Forelimb muscle (tissue), 1 donor: ENCODE measurements around the gene IVL. TPM values are rescaled to one million over a fixed set of nuclear protein-coding genes. Genes with fewer than 3 reads are reported as not detected.
A peak's percentile ranks its signal among the peaks of the same experiment; 100 is the strongest.

Experiments
- DNase-seq: peaks from one replicate; pipeline ENCODE4 v3.0.0-alpha.2; 2013; ENCODE audit warnings: low read depth
- polyA plus RNA-seq: library from polyadenylated mRNA; unstranded; fragments of 120-200 nt; gene quantifications from one replicate; pipeline ENCODE4 v1.2.1, GENCODE V29; 2013; ENCODE audit not compliant: insufficient read length

Gene IVL, protein sequence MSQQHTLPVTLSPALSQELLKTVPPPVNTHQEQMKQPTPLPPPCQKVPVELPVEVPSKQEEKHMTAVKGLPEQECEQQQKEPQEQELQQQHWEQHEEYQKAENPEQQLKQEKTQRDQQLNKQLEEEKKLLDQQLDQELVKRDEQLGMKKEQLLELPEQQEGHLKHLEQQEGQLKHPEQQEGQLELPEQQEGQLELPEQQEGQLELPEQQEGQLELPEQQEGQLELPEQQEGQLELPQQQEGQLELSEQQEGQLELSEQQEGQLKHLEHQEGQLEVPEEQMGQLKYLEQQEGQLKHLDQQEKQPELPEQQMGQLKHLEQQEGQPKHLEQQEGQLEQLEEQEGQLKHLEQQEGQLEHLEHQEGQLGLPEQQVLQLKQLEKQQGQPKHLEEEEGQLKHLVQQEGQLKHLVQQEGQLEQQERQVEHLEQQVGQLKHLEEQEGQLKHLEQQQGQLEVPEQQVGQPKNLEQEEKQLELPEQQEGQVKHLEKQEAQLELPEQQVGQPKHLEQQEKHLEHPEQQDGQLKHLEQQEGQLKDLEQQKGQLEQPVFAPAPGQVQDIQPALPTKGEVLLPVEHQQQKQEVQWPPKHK
- not detected for polyA plus RNA-seq

DNA sequence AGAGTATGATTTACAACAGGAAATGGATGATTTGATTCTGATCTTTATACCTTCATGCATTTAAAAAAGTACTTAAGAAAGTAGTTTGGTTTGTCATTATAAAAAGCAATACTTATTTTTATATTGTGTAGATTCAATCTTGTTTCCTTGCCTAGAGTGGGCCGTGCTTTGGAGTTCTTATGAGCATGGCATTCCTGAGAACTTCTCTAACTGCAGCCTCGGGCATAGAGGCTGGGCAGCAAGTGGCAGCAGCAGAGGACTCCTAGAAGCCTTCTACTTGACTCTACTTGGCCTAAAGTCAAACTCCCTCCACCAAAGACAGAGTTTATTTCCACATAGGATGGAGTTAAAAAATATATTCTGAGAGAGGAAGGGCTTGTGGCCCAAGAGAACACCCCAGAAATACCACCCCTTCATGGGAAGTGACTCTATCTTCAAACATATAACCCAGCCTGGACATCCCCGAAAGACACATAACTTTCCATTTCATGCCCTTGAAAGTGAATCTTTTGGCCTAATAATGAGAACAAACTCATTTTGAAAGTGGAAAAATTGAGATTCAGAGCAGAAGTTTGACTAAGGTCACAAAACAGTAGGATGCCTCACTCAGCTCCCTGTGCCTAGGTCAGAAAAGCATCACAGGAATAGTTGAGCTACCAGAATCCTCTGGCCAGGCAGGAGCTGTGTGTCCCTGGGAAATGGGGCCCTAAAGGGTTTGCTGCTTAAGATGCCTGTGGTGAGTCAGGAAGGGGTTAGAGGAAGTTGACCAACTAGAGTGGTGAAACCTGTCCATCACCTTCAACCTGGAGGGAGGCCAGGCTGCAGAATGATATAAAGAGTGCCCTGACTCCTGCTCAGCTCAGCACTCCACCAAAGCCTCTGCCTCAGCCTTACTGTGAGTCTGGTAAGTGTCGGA is at the start of gene IVL:
TSS of gene IVL (plus strand) at position 861 of the 916 bp plus-strand sequence. CDS start 1,252 bp downstream, outside the sequence.
- DNase-seq = no peak

DNA sequence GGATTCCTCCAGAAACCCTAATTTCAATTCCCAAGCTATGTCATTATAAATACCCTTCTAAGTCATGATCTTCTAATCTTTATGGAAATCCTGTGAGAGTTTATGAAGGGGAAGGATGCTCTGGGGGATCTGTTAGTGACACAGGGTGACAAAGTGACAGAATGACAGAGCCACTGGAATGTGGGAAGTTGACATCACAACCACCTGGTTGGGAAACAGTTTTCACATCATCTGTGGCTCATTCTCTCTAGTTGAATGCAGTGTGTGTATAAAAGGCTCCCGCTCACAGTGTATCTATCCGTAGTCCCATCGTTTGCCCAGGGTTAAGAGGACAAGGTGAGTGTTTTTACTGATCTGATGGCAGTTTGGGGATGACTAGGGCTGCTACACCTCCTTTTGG is 48.6 kb upstream of the IVL start, which contains the start of gene LCE7A:
TSS of gene LCE7A (plus strand) at position 301 of the 400 bp plus-strand sequence. CDS start 702 bp downstream, outside the sequence.
- no peak for DNase-seq

DNA sequence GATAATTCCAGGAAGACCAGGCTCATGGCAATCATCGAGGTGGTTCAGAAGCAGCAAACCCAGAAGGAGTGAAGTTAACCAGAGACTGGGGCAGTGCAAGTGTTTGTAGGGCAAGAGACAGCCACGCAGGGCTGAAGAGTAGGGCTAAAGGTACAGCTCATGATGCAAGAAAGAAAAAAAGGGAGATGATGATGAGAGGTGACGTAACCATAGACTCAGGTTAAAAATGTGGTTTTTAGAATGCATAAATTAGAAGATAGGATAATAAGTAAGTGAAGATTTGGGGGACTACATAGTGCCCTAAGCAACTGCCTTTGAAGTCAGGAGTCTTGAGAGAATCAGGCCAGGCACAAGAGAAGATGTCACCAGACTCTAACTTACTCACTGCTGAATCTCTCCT is 48.2 kb upstream of the IVL start:
- DNase-seq = no peak

DNA sequence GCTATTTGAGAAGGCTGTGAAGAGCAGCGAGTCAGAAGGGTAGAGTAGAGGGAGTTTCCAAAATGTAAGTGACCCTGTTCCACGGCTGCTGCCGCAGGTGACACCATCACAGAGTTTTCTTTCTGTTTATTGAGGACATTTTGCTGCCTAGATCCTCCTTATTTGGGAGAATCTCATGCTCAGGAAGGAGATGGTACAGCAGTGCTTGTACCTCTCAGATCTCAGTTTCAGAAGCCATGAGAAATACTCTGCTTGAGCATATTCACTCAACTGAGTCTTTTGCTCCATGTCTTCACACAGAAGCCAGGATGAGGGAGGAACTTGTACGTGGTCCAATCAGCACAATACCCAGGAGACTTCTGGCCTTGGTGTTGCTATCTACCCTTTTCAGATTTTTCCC is 47.0 kb upstream of the IVL start:
- DNase-seq = no peak

DNA sequence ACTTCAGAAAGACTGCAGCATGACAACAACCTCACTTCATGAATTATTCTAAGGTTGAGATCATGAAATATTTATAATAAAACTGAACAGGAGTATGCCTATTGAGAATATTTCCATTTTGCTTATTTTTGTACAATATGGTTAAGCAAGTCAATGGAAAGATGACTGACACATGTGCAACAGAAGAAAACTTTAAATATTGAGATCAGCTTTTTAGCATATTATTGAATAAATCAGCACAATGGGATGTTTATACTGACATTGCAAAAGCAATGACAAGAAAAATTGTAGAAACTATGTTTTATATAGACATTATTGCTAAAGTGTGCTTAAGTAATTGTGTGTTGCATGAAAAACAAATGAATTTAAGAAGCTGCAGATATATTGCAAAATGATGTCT is 43.9 kb upstream of the IVL start:
- no peak for DNase-seq

DNA sequence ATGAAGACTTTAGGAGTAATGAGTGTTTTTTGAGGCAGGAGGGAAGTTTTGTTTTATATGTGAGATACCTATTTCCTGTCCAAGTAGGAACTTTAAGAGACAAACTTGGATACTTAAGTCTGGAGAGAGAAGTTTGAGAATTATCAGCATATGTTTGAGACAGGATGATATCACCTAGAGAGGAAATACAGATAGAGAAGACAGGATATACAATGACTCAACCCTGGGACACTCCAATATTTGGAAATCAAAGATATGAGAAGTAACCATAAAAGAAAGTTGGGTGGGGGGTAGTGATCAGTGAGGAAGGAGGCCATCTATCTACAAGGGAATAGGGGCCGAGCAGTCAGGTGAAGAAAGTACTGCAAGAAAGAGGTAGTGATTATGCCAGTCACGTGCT is 42.0 kb upstream of the IVL start:
- no peak for DNase-seq

DNA sequence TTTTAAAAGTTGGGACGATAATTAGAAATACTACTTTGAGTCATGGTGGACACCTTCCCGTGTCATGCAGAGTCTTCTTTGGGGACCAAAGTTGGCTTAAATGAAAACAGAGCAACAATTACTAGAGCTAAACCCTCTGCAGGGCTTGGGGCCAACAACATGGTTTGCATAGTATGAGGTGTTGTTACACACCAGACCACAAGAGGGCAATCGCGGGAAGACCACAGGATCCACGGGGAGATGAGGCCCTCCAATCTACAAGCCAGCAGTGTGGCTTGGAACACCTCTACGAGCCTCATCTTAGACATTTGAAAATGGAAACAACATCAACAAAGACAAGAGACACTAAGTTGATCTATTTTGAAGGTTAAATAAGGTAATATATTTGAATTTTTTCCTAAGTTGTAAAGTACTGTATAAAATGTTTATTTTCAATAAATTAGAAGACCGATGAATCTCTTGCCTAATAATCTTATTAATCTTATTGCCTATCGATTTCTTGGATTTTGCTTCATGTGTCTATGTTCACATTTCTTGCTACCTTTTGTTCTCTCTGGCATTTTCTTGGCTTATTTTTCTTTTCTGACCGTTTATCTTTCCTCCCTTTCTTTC is 38.4 kb upstream of the IVL start:
- DNase-seq = peak; percentile 19

DNA sequence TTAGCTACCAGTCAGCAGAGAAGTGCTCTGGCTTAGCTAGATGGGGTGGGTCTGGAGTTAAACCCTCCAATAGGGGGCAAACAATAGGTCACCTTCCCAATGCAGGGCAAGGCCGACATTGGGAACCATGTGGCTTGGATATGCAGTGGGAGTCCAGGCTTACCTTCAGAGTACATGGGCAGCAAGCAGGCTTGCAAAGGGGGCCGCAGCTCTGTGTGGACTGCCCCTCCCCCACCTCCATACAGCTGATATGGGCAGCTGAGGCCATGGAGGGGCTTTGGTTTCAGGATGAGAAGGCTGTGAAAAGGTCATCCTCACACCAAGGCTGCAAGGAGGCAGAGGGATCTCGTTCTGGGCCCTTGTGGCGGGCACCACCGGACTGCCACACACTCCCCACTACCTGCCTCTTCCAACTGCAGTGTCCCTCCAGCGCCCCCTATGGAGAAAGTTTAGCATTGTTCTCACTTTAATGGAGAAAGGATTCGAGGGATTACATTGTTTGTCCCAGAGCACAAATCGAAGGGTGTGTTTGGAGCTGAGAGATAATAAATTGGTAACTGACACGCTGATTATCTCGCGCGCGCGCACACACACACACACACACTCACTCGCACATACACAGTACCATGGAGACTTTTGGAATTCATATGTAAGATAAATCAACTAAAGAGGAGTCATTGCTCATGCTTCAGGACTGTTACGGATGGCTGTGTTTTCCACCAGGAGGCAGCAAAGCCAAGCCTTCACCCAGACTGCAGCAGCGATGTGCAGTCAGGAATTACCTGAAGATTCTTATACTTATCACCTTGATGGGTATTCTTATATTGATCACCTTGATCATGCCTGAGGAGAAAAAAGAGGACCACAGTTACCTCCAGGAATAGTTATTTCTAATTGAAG is 37.3 kb upstream of the IVL start:
- DNase-seq = no peak

DNA sequence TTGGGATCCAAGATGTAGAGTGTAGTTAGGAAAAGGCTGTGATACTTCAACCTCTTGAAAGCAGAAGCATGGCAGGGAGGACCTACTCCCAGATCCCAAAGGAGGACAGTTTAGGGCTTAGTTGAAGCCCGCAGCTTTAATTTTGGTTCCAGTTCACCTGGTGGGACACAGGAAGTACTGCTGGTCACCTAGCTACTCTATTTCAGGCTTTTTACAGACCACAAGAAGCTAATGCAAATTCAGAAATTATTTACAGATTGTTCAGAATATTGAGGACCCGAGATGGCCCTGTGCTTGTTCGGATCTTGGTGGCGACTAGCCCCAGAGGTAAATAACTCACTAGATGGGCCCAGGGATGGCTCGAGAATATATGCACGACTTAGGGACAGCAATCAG is 36.6 kb upstream of the IVL start:
- DNase-seq = no peak

DNA sequence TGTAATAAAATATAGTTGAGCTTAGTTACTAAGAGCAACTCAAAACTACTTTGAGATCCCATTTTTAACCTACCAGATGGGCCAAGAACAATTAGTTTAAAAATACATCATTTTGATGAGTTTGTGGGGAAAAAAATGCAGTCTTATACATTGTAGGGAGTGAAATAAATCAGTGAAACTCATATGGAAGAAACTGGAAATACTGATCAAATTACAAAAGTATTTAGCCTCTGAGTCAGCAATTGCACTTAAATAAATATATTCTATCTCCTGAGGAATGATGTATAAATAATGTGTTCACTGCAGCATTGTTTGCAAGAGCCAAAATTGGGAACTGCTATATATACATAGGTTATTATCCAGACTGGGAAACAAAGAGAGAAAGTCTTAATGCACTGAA is 34.9 kb upstream of the IVL start:
- DNase-seq = peak; percentile 8

DNA sequence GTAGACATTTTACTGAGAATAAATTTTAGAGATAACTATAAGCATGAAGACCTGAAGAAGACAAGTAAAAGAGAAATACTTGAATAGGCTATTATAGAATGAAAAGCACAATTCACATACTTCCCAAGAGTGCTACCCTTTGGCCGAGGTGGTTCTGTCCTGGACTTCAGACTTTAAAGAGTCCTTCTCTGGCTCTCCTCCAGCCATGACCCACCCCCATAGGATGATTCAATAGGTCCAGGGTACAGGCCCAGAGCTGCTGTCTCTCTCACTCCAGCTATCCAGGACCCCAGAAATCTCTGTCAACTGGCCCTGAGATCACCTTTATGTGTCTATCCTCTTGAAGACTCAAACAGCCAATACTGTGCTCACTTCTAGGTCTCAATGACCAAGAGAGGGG is 31.5 kb upstream of the IVL start:
- DNase-seq = no peak

DNA sequence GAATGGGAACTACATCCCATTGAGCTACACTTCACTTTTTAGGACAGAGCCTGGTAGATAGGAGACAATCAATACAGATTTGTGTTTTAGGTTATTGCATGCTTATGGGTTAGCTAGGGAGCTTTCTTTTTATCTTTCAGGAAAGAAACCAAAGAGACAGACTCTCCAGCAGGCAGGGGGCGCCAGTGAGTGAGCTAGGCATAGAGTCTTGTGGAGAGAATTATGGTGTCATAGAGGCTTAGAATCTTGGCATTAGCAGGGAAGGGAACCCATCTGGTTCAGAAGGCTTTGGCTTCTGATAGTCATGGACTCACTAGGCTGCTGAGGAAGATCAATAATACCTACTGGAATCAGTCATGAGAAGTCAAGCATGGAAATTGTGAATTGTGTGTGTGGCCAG is 30.3 kb upstream of the IVL start, which contains the start of gene SMCP:
TSS of gene SMCP (plus strand) at position 281 of the 400 bp plus-strand sequence. CDS start 6,101 bp downstream, outside the sequence.
- DNase-seq = no peak

DNA sequence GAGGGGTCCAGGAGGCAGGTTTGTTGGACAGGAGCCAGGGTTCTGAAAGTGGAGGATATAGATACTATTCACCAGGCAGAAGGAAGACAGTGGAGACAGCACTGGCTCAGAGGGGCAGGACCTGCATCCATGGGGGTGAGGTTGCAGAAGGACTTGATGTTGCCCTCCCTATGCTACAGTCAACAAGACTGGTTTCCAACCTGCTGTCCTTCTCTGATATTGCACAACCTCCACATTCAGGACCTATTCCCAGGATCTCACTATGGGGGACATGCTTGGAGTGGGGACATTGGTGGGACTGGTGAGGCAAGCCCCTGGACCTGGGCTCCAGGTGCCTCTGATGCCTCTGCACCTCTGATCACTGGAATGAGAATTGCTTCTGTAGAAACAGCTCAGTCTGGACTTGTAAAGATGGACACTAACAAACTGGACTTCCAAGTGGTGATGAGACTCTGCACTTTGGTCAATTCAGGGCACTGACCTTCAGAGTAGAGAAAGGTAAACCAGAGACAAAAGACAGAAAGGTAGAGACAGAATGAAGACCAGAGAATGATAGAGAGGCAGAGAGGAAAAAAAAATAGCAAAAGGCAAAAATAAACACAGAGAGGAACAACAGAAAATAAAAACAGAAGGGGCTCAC is 28.7 kb upstream of the IVL start:
- no peak for DNase-seq

DNA sequence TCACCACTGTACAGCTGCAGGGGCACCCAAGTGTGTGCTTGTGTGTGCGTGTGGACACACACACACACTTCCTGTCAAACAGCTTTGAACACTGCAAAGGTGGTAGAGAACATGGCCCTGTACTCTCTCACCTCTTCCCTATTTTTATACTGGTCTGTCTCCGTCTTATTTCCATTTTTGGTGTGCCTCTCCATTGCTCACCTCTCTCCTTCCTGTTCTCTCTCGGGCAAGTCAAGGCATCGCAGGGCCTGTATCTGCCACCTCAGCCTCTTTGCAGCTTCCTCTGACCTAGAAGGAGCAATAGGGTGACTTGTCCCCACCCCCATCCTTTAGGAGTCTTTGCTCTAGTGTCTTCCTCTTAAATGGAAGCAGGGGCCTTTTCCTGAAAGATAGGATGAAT is 28.0 kb upstream of the IVL start:
- DNase-seq = no peak

DNA sequence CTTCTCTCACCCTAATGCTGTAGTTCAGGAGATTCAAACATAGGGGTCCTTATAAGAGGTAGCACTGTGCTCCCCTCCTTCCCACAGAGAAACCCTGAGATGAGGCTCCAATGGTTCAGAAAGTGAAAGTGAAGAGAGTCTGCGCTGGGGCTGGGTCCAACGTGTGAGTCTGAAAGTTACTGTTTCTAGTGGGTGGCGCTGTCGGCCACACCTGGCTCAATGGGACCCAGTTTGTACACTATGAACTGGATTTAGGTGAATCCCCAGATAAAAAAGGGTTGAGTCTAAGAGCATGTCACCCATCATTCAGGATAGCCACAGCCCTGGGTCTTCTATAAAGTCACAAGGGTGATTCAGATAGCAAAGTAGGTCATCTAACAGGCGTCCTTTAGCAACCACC is 27.4 kb upstream of the IVL start:
- no peak for DNase-seq

DNA sequence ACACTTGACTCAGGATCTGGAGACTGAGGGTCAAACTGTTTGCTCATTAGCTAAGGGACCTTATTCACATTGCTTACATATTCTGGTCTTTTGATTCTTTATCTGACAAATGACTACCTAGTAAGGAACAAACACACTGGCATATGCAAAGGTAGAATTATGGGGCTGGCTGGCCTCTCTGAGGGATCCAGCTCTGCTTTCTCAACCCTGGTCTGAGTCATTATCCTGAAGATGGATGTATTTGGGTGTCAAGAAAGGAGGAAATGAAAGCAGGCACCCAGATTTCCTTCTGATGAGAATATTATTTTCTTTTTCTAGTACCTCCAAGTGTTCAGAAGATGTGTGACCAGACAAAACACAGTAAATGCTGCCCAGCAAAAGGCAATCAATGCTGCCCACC is 24.3 kb upstream of the IVL start:
- DNase-seq = no peak

DNA sequence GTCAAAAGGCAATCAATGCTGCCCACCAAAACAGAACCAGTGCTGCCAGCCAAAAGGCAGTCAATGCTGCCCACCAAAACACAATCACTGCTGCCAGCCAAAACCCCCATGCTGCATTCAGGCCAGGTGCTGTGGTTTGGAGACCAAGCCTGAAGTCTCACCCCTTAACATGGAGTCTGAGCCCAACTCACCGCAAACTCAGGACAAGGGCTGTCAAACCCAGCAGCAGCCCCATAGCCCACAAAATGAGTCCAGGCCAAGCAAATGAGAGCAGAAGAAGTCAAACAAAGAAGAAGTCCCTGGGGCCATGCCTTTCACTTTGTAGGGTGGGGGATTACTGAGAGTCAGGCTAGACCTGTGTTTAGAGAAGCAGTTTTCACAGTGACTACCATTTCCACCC is 23.8 kb upstream of the IVL start:
- no peak for DNase-seq

DNA sequence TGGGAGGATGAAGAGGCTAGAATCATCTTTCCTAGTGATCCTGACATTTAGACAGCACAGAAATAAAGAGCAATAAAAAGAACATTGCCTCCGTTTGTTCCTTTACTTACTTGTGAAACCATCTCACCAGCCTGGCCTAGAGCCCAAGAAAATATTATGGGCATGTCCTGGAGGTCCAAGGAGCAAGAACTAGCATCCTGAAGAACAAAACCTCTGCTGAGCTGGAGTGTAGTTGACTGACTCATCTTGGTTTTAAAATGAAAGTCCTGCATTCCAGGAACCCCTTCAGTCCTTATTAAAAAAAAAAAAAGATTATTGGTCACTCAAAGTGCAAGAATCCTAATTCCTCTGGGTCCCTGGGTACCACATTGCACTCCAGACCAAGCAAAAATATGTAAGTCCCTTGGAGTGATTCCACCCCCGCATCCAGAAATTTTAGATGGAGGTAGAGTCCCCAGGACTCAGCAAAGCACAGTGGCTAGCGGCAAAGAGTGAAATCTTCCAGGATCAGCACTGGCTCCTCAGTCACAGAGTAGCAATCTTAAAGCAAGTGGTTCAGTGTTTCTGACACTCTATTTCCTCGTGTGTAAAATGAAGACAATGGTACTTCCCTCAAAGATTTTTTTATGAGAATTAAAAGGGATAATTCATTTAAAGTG is 23.3 kb upstream of the IVL start:
- DNase-seq = no peak

DNA sequence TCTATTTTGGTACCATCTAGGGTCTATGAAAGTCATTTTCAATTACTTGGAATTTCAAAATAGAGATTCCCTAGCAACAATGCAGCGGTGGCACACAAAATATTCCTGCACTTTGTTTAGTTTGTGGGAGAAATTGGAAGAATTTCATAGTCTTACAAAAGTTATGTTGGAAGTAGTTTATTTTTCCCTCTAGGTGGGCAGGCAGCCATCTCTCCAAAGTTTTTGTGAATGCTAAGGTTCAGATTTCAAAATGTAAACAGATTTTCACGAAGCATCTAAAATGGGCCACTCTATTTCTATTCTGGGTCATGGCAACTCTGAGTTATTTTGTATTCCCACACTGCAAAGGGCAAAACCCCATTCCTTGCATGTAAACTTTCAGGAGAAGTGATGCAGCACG is 22.3 kb upstream of the IVL start:
- DNase-seq = no peak
